NT2/D1 (cell line): ENCODE data around the gene CHST12.

Experiments
- SUZ12 ChIP-seq: IDR thresholded peaks from 2 replicates; pipeline ENCODE4 v1.6.1; 2011; ENCODE audit not compliant: insufficient read length, insufficient read depth; ENCODE audit errors: extremely low read depth
- YY1 ChIP-seq: IDR thresholded peaks from 2 replicates; pipeline ENCODE4 v1.6.1; 2011; ENCODE audit not compliant: insufficient read length, insufficient read depth
- ZNF274 ChIP-seq: IDR thresholded peaks from 2 replicates; pipeline ENCODE4 v1.6.1; 2011; ENCODE audit warnings: mild to moderate bottlenecking, low read depth, low read length

GRCh38 chr7:2411049-2411448 is 7.6 kb downstream of the CHST12 start:
- TF ChIP-seq ZNF274 = no peak
- no peak for TF ChIP-seq SUZ12
- no peak for TF ChIP-seq YY1
